Measurements from ENCODE around the gene DGCR2. TPM values are rescaled to one million over a fixed set of nuclear protein-coding genes. Genes with fewer than 3 reads are reported as not detected.

The DGCR2 gene
- total and polyA plus RNA-seq, 2 of the 4 experiments (the other 2 are of a cell fraction): 17.2 to 35.4 TPM

DNA sequence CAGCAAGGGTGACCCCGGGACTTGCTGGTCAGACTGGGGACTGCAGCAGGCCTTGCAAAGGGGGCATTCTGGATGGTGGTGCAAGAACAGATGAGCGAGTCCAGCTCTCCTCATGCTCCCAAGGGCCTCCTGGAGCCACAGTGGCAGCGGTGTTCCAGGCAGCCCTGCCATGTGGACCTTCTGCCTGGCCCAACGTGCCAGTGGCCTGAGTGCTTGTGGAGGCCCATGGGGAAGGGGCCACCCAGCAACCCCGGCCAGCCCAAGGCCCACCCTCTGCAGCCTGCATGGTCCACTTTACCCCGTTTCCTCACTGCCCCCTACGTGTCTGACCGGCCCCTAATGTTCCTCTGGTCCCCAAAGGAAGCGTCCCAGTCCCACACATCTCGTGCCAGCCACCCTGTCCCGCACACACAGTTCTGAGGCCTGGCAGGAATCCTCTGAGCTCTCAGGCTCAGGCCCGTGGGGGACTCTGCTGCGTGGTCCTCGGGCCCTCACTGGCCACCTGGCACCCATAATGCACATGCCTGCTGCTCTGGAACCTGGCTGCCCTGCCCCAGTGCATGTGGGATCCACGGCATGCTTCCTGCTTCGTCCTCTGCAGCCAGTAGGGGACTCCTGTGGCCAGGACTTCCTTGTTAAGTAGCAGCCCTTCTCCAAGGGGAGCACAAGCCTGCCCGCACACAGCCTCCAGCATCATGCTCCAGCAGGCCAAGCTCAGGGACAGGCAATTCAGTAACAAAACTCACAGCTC lies 85.5 kb downstream of the DGCR2 start:
- H3K18ac ChIP-seq (ENCODE audit: low read depth, low read length): no peak overlapping the region
- no peaks in the 10 kb centered on the region for H3K27me3 ChIP-seq (ENCODE audit: control insufficient read depth, insufficient read depth, low read length)
- no peak overlapping the region for H2BK15ac ChIP-seq (ENCODE audit: low read depth, low read length)
- peak; percentile 11 for DNase-seq
- in situ Hi-C loops (cut with MboI; ENCODE audit: low sequenced_read_pairs): no loop called here
- no peak overlapping the region for H3K4me2 ChIP-seq (ENCODE audit: low read depth, low read length)
- no peak overlapping the region for H4K91ac ChIP-seq (ENCODE audit: insufficient read depth, low read depth, low read length)
- no peak overlapping the region for H2AK5ac ChIP-seq (ENCODE audit: low read depth, low read length)
- no peaks in the 10 kb centered on the region for H3K9me1 ChIP-seq (ENCODE audit: insufficient read depth, low read length)
- dilution Hi-C loops (cut with HindIII; ENCODE audit: low sequenced_read_pairs, unreplicated experiment): no loop called here
- peaks cover 17% of the 10 kb centered on the region; the same call in 1 of the 2 replicates for H4K20me1 ChIP-seq (ENCODE audit: insufficient read depth, low read length)
- H2AK9ac ChIP-seq (replicated peaks; ENCODE audit: low read depth, low read length, poor library complexity): peak overlapping the region; percentile 57
- no peak overlapping the region for H4K8ac ChIP-seq (ENCODE audit: low read depth in 2 of 2, low read length in 2 of 2)
- H3K27ac ChIP-seq (ENCODE audit: insufficient read depth, low read length): no peak overlapping the region
- no peak overlapping the region for H3K23ac ChIP-seq (ENCODE audit: low read depth, low read length)
- no peak overlapping the region for H3K4me3 ChIP-seq (ENCODE audit: insufficient read depth, low read depth, low read length)
- H2BK120ac ChIP-seq (ENCODE audit: low read depth, low read length): no peak overlapping the region
- intact Hi-C loops (cut with micrococcal nuclease): no loop called here
- H2BK20ac ChIP-seq (ENCODE audit: low read depth, low read length): no peak overlapping the region
- POLR2A ChIA-PET (ENCODE audit: unreplicated experiment): no interaction called here
- no peak overlapping the region for H3K14ac ChIP-seq (replicated peaks; ENCODE audit: low read depth, low read length)
- H3K4ac ChIP-seq (ENCODE audit: low read depth, low read length): no peak overlapping the region
- H3K36me3 ChIP-seq (ENCODE audit: control insufficient read depth, insufficient read depth, low read length): peaks cover 25% of the 10 kb centered on the region
- H3K9me3 ChIP-seq (ENCODE audit: control insufficient read depth, insufficient read depth, low read length): no peaks in the 10 kb centered on the region
- H2AFZ ChIP-seq (replicated peaks; ENCODE audit: low read length, poor library complexity): no peak overlapping the region
- H3K4me1 ChIP-seq (ENCODE audit: control insufficient read depth, insufficient read depth, low read length): no peaks in the 10 kb centered on the region
- H3K9ac ChIP-seq (ENCODE audit: low read depth, low read length): no peak overlapping the region
- CTCF ChIA-PET: no interaction called here
- peak; percentile 33 for ATAC-seq (ENCODE audit: low read depth)
- H4K5ac ChIP-seq (ENCODE audit: low read depth, low read length): no peak overlapping the region
- 83% methylated on average over 9 of the region's 17 CpGs; no CpG with 5 or more reads in 1 of the 2 experiments for WGBS, 2 experiments (ENCODE audit: extremely low coverage in 2 of 2, insufficient read length in 1 of 2)
- no peak overlapping the region for H3K56ac ChIP-seq (ENCODE audit: extremely low read depth, insufficient read depth, low read length)
- H2BK5ac ChIP-seq (ENCODE audit: low read depth, low read length, poor library complexity, severe bottlenecking): no peak overlapping the region
- TF ChIP-seq RFX5 (IDR thresholded peaks at IDR 0.05; ENCODE audit: low read depth, low read length): no peak
- TF ChIP-seq SMC3 (IDR thresholded peaks at IDR 0.05; ENCODE audit: low read depth, low read length): no peak
- BruUV-seq (replicated peaks): TSS peak; percentile 59
- no peaks in the 10 kb centered on the region; a peak in 1 of 4 replicates for H3K79me1 ChIP-seq (ENCODE audit: low read depth in 1 of 2, low read length in 2 of 2)

Measured in IMR-90 (cell line).